Lung microvascular endothelial cell (primary cell): ENCODE results near the gene ZNF613. TPM values are rescaled to one million over a fixed set of nuclear protein-coding genes. Genes with fewer than 3 reads are reported as not detected.
A peak's percentile ranks its signal among the peaks of the same experiment; 100 is the strongest.
"Not testable (repeated sequence)": the region's sequence is repeated elsewhere in the genome, so short reads cannot be mapped to it uniquely, and the experiment has no call there.

Experiments used
- DNase-seq, 2 donors: peaks; one replicate each; pipeline versions ENCODE4 v3.0.0 to v3.0.0-alpha.2; 2010; ENCODE audit warnings: low read depth in 2 of 2
- total RNA-seq: library from RNA; depleted of rRNA; stranded (reverse); fragments of >200 nt; gene quantifications from 2 replicates; pipeline ENCODE4 v1.2.1, GENCODE V29; 2014

Gene ZNF613
- total RNA-seq: 6.8 and 8.9 TPM in 2 replicates

- DNase-seq: peak; percentile 96
Measured at GRCh38 chr19:51926784-51927741, at the start of gene ZNF613. Gene ZNF613, plus strand, starts transcription at chr19:51927472. Its CDS starts 8,749 bp downstream, at chr19:51936221.

- no peak for DNase-seq
Measured at GRCh38 chr19:51882518-51882917, 44.8 kb upstream of the ZNF613 start.

- DNase-seq: no peak
Measured at GRCh38 chr19:51884713-51885112, 42.6 kb upstream of the ZNF613 start.

GRCh38 chr19:51887522-51888498, 39.5 kb upstream of the ZNF613 start, which contains the start of gene ZNF577:
Gene ZNF577, minus strand, starts transcription at chr19:51887951. Its CDS starts 7,569 bp downstream, at chr19:51880382.
- DNase-seq: peak; percentile 87 to 91

- no peak for DNase-seq
Measured at GRCh38 chr19:51889934-51890333, 37.3 kb upstream of the ZNF613 start.

DNA sequence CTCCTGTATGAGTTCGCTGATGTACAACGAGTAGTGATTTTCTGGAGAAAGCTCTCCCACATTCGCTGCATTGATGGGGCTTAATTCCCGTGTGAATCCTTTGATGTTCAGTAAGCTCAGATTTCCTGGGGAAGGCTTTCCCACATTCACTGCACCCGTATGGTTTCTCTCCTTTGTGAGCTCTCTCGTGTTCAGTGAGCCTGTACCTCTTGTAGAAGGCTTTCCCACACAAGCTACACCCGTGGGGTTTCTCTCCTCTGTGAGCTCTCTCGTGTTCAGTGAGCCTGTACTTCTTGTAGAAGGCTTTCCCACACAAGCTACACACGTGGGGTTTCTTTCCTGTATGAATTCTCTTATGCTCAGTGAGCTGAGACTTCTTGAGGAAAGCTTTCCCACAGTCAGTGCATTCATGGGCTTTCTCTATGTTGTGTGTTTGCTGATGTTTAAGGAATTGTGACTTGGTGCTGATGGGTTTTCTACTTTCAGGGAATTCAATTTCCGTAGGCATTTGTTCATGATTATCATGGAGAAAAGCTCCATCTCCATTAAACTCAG, 36.0 kb upstream of the ZNF613 start:
- DNase-seq: no peak

DNA sequence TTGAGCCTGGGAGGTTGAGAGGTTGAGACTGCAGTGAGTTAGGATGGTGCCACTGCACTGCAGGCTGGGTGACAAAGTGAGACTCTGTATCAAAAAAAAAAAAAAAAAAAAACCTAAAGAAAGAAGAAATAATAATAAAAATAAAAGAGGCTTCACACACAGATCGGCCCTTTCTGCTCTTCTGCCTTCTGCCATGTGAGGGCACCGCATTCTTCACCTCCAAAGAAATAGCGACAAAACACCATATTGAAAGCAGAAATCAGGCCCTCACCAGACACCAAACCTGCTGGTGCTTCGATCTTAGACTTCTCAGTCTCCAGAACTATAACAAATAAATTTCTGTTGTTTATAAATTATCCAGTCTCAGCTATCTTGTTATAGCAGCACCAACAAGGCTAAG, 25.4 kb upstream of the ZNF613 start:
- DNase-seq: no peak

- no peak for DNase-seq
Measured at GRCh38 chr19:51903192-51903591, 24.1 kb upstream of the ZNF613 start.

- DNase-seq: peak; percentile 87 to 90
Measured at GRCh38 chr19:51904331-51905165, 22.7 kb upstream of the ZNF613 start, which contains the start of gene ZNF649. Gene ZNF649, minus strand, starts transcription at chr19:51905017. Its CDS starts 4,910 bp downstream, at chr19:51900107.

- DNase-seq: no peak
Measured at GRCh38 chr19:51905206-51905605, 22.1 kb upstream of the ZNF613 start.

DNA sequence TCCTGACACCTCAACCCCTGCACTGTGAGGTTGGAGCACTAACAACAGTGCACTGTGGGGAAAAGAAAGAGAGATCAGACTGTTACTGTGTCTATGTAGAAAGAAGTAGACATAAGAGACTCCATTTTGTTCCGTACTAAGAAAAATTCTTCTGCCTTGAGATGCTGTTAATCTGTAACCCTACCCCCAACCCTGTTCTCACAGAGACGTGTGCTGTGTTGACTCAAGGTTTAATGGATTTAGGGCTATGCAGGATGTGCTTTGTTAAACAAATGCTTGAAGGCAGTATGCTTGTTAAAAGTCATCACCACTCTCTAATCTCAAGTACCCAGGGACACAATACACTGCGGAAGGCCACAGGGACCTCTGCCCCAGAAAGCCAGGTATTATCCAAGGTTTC, 21.6 kb upstream of the ZNF613 start:
- not testable (repeated sequence) for DNase-seq

DNA sequence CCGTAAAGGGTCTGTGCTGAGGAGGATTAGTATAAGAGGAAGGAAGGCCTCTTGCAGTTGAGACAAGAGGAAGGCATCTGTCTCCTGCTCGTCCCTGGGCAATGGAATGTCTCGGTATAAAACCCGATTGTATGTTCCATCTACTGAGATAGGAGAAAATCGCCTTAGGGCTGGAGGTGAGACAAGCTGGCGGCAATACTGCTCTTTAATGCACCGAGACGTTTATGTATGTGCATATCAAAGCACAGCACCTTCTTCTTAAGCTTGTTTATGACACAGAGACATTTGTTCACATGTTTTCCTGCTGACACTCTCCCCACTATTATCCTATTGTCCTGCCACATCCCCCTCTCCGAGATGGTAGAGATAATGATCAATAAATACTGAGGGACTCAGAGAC, 21.2 kb upstream of the ZNF613 start:
- DNase-seq: not testable (repeated sequence)

DNA sequence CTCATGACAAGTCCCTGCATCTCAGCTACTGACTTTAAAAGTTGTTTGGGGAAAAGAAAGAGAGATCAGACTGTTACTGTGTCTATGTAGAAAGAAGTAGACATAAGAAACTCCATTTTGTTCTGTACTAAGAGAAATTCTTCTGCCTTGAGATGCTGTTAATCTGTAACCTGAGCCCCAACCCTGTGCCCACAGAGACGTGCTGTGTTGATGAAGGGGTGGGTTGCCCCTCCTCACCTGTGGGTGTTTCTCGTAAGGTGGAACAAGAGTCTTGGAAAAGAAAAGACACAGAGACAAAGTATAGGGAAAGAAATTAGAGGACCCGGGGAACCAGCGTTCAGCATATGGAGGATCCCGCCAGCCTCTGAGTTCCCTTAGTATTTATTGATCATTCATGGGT, 19.3 kb upstream of the ZNF613 start:
- not testable (repeated sequence) for DNase-seq

- no peak for DNase-seq
Measured at GRCh38 chr19:51915324-51915867, 11.9 kb upstream of the ZNF613 start.

GRCh38 chr19:51916167-51916566, 11.1 kb upstream of the ZNF613 start:
- no peak for DNase-seq

DNA sequence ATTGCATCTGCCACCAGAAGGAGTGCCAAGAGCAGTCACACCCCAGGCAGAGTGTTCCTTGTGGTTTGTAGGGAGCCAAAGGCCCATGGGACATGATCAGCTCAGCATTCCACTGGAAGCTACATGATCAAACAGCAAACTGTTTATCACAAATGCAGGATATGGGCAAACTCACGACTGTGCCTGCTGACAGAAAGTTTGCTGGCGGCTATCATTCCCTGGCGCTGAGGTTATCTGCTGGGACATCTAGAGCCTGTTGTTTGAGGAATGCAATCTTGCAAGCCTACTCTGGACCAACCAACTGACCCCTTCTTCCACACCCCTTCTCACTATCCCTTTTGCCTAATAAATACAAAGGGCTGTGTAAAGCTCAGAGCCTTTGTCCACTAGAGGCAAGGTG, 7.7 kb upstream of the ZNF613 start:
- DNase-seq: no peak

GRCh38 chr19:51921949-51922348, 5.3 kb upstream of the ZNF613 start:
- DNase-seq: no peak

- no peak for DNase-seq
Measured at GRCh38 chr19:51926426-51926783, 867 bp upstream of the ZNF613 start.

DNA sequence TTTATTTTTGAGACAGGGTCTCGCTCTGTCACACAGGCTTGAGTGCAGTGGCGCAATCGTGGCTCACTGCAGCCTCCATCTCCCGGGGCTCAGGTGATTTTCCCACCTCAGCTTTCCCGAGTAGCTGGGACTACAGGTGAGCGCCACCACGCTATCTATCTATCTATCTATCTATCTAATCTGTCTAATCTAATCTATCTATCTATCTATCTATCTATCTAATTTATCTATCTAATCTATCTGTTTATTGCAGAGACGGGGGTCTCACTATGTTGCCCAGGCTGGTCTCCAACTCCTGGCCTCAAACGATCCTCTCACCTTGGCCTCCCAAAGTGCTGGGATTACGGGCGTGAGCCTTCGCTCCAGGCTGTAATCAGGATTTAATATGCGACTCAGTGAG, 587 bp downstream of the ZNF613 start:
- no peak for DNase-seq

DNA sequence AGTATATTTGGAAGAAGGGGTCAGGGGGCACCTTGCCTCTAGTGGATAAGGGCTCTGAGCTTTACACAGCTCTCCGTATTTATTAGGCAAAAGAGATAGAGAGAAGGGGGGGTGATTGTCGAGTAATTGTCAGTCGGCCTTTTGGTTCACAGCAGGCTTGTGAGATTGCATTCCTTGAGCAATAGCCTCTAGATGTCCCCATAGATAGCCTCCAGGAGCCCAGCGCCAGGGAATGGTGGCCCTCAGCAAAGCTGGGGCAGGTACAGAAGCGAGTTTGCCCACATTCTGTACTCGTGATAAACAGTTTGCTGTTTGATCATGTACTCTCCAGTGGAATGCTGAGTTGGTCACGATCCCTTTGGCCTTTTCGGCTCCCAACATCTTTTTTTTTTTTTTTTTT, 4.6 kb downstream of the ZNF613 start:
- DNase-seq: no peak
